ENCODE results near the gene TMED9.
"Not testable (repeated sequence)": the region's sequence is repeated elsewhere in the genome, so short reads cannot be mapped to it uniquely, and the experiment has no call there.

TMED9 gene

GRCh38 chr5:177605667-177606066 is 13.7 kb downstream of the TMED9 start:
- in situ Hi-C loops (cut with MboI; ENCODE audit: low sequenced_read_pairs), result no loop called here

GRCh38 chr5:177606071-177607051 is 14.4 kb downstream of the TMED9 start:
- in situ Hi-C loops (cut with MboI; ENCODE audit: low sequenced_read_pairs), result no loop called here

- in situ Hi-C loops (cut with MboI; ENCODE audit: low sequenced_read_pairs), result no loop called here
Measured at GRCh38 chr5:177607115-177607451, 15.1 kb downstream of the TMED9 start.

GRCh38 chr5:177607452-177608192 is 15.6 kb downstream of the TMED9 start:
- in situ Hi-C loops (cut with MboI; ENCODE audit: low sequenced_read_pairs), result no loop called here

- in situ Hi-C loops (cut with MboI; ENCODE audit: low sequenced_read_pairs), result no loop called here
Measured at GRCh38 chr5:177608243-177609075, 16.5 kb downstream of the TMED9 start.

- in situ Hi-C loops (cut with MboI; ENCODE audit: low sequenced_read_pairs), result no loop called here
Measured at GRCh38 chr5:177609076-177610059, 17.4 kb downstream of the TMED9 start.

GRCh38 chr5:177610131-177610769 is 18.2 kb downstream of the TMED9 start:
- in situ Hi-C loops (cut with MboI; ENCODE audit: low sequenced_read_pairs), result no loop called here

- in situ Hi-C loops (cut with MboI; ENCODE audit: low sequenced_read_pairs), result no loop called here
Measured at GRCh38 chr5:177610770-177611445, 18.9 kb downstream of the TMED9 start.

GRCh38 chr5:177611446-177612214 is 19.6 kb downstream of the TMED9 start:
- in situ Hi-C loops (cut with MboI; ENCODE audit: low sequenced_read_pairs), result no loop called here

- in situ Hi-C loops (cut with MboI; ENCODE audit: low sequenced_read_pairs), result no loop called here
Measured at GRCh38 chr5:177612215-177612673, 20.2 kb downstream of the TMED9 start.

GRCh38 chr5:177620560-177620959 is 28.6 kb downstream of the TMED9 start:
- in situ Hi-C loops (cut with MboI; ENCODE audit: low sequenced_read_pairs), result no loop called here

GRCh38 chr5:177624172-177624571 is 32.2 kb downstream of the TMED9 start:
- in situ Hi-C loops (cut with MboI; ENCODE audit: low sequenced_read_pairs), result not testable (repeated sequence)

GRCh38 chr5:177630186-177630585 is 38.2 kb downstream of the TMED9 start:
- in situ Hi-C loops (cut with MboI; ENCODE audit: low sequenced_read_pairs), result not testable (repeated sequence)

GRCh38 chr5:177634912-177635311 is 42.9 kb downstream of the TMED9 start:
- in situ Hi-C loops (cut with MboI; ENCODE audit: low sequenced_read_pairs), result not testable (repeated sequence)

GRCh38 chr5:177645462-177645861 is 53.5 kb downstream of the TMED9 start:
- in situ Hi-C loops (cut with MboI; ENCODE audit: low sequenced_read_pairs), result not testable (repeated sequence)

Data from HL-60/S4 treated with retinoic acid at 250 ng/mL for 4 days and 3 days (cell line).